ENCODE results near the gene AUP1. TPM values are rescaled to one million over a fixed set of nuclear protein-coding genes. Genes with fewer than 3 reads are reported as not detected.

The AUP1 gene
- total RNA-seq, 6 experiments from 2014 or later: 81.0 to 119 (median 94.6) TPM

DNA sequence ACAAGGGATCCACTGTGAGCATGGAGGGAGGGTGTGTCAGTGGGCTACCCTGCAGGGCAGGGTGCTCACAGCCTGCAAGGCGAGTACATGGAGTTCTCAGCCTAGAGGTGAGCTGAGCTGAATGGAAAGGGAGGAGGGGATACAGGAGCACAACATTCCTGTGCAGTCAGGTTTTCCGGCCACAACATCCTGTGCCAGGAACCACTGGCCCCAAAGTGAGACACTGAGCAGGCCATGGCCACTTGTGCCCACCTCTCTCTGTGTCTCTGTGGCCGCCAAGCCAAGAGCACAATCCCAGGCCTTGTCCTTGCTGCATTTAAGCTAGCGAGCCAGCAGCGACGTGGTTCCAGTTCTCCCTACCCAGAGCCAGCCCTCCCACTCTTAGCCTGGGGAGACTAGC lies 31.1 kb upstream of the AUP1 start:
- peaks cover 1% of the 10 kb centered on the region; the same call in 1 of the 2 replicates for H3K27me3 Mint-ChIP-seq (ENCODE audit: insufficient read depth)
- H3K4me3 Mint-ChIP-seq: no peak overlapping the region
- no peaks in the 10 kb centered on the region for H3K9me3 Mint-ChIP-seq
- no peak for DNase-seq
- TF ChIP-seq, protein P1, sequence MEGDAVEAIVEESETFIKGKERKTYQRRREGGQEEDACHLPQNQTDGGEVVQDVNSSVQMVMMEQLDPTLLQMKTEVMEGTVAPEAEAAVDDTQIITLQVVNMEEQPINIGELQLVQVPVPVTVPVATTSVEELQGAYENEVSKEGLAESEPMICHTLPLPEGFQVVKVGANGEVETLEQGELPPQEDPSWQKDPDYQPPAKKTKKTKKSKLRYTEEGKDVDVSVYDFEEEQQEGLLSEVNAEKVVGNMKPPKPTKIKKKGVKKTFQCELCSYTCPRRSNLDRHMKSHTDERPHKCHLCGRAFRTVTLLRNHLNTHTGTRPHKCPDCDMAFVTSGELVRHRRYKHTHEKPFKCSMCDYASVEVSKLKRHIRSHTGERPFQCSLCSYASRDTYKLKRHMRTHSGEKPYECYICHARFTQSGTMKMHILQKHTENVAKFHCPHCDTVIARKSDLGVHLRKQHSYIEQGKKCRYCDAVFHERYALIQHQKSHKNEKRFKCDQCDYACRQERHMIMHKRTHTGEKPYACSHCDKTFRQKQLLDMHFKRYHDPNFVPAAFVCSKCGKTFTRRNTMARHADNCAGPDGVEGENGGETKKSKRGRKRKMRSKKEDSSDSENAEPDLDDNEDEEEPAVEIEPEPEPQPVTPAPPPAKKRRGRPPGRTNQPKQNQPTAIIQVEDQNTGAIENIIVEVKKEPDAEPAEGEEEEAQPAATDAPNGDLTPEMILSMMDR (IDR thresholded peaks at IDR 0.05): no peak
- H3K4me1 Mint-ChIP-seq (ENCODE audit: low read depth): peaks cover 49% of the 10 kb centered on the region
- H3K27ac Mint-ChIP-seq: no peak overlapping the region
- no peaks in the 10 kb centered on the region for H3K36me3 Mint-ChIP-seq (ENCODE audit: low read depth)

DNA sequence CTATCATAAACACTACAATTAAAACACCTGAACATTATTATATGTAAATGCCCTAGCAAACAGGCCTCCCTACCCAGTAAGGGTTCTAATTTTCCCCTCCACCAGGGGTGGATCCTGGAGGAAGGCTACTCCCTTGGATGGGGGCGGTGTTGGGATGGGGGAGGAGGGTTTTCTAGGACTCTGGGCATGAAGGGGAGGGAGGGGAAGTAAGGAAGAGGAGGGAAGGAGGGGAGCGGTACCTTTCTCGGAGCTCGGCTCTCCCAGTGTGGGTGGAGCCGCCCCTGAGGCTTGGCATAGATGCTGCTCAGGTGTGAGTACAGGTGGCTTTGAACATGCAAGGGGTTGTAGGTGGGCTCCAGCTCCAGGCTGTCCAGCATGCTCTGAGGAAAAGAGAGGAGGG lies 30.4 kb upstream of the AUP1 start:
- Mint-ChIP-seq H3K27me3 (ENCODE audit: insufficient read depth) (peaks cover 1% of the 10 kb centered on the region; the same call in 1 of the 2 replicates), H3K9me3 (no peaks in the 10 kb centered on the region), H3K4me1 (ENCODE audit: low read depth) (peaks cover 47% of the 10 kb centered on the region), H3K36me3 (ENCODE audit: low read depth) (no peaks in the 10 kb centered on the region), H3K4me3 (no peak overlapping the region), H3K27ac (no peak overlapping the region)
- TF ChIP-seq, protein P1 (IDR thresholded peaks at IDR 0.05): no peak
- DNase-seq: no peak

DNA sequence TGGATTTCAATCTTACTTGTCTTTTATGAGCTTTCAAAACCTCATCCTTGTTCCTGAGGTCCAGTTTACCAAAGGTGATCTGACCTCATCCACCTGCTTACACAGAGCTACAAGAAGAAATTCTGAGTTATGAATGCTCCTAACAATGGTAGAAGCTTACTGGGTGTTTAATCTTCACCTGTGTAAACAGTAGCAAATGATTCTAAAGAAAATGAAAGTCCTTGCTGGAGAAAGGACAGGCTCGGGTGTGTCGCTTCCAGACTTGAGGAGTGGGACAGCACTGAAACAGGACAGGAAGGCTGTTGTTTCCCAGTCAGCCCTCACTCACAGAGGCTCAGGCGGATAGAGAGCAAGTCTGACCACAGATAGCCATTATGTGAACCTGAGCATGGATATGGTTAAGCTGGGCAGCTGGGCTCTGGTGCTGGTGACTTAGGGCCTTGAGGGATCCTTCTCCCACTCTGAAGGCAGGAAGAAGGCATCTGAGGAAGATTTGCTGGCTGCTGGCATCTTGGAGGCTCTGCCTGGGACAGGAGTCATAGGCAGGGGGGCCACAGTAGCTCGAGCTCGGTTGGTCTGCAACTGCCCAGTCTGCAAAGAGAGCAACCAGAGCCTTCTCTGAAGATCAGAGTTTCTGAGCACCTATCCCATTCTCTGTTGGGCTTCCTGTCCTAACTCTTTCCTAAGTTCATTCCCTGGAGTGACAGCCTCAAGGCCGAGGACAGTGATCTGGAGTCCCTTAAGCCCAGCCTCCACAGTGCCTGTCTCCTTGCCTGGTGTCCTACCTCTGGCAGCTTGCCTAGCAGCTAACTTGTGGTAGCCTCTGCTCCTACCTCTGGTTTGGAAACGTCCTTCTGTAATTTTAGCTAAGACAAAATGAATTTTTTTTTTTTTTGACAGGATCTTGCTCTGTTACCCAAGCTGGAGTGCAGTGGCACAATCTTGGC lies 29.1 kb upstream of the AUP1 start:
- H3K27me3 Mint-ChIP-seq (ENCODE audit: insufficient read depth): peaks cover 5% of the 10 kb centered on the region
- no peak for DNase-seq
- H3K36me3 Mint-ChIP-seq (ENCODE audit: low read depth): no peaks in the 10 kb centered on the region
- TF ChIP-seq, protein P1 (IDR thresholded peaks at IDR 0.05): no peak
- H3K9me3 Mint-ChIP-seq: no peaks in the 10 kb centered on the region
- no peak overlapping the region for H3K27ac Mint-ChIP-seq
- H3K4me1 Mint-ChIP-seq (ENCODE audit: low read depth): peaks cover 34% of the 10 kb centered on the region
- H3K4me3 Mint-ChIP-seq: no peak overlapping the region

DNA sequence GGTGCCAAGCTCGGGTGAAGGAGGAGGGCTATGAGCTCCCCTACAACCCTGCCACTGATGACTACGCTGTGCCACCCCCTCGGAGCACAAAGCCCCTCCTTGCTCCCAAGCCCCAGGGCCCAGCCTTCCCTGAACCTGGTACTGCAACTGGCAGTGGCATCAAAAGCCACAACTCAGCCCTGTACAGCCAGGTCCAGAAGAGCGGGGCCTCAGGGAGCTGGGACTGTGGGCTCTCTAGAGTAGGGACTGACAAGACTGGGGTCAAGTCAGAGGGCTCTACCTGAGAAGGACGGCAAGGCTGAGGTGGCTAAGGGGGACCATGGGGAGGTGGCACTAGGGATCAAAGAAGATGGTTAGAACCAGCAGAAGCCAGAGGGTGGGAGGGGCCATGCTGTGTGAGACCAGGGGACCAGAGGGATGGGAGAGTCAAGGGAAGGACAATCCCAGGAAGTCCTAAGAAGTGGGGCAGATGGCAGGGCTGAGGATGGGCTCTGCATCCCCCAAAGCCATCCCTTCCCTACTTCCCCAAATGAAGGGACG lies 27.4 kb upstream of the AUP1 start:
- 0 out of 2 replicates have a peak, but pooled peaks cover 2% of the 10 kb centered on the region for H3K36me3 Mint-ChIP-seq (ENCODE audit: low read depth)
- no peak for DNase-seq
- H3K4me3 Mint-ChIP-seq: no peak overlapping the region
- H3K4me1 Mint-ChIP-seq (ENCODE audit: low read depth): peaks cover 31% of the 10 kb centered on the region
- H3K27ac Mint-ChIP-seq: no peak overlapping the region
- H3K9me3 Mint-ChIP-seq: no peaks in the 10 kb centered on the region
- H3K27me3 Mint-ChIP-seq (ENCODE audit: insufficient read depth): peaks cover 5% of the 10 kb centered on the region
- TF ChIP-seq, protein P1 (IDR thresholded peaks at IDR 0.05): no peak

DNA sequence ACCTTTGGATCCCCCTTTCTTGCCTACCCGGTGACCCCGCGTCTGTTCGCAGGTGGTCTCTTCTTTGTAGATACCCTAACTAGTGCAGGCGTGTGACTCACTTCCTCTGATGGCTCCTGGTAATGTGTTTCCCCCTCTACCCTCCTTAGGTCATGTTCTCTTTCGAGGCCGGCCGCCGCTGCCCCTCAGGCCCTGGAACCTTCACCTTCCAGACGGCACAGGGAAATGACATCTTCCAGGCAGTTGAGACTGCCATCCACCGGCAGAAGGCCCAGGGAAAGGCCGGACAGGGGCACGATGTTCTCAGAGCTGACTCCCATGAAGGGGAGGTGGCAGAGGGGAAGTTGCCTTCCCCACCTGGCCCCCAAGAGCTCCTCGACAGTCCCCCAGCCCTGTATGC lies 26.7 kb upstream of the AUP1 start:
- H3K4me1 Mint-ChIP-seq (ENCODE audit: low read depth): peaks cover 31% of the 10 kb centered on the region
- H3K27ac Mint-ChIP-seq: no peak overlapping the region
- DNase-seq: no peak
- peak overlapping the region; percentile 50; the same call in 1 of the 2 replicates for H3K4me3 Mint-ChIP-seq
- no peaks in the 10 kb centered on the region for H3K9me3 Mint-ChIP-seq
- TF ChIP-seq, protein P1 (IDR thresholded peaks at IDR 0.05): no peak
- H3K36me3 Mint-ChIP-seq (ENCODE audit: low read depth): peaks cover 9% of the 10 kb centered on the region
- H3K27me3 Mint-ChIP-seq (ENCODE audit: insufficient read depth): peaks cover 7% of the 10 kb centered on the region
